Endothelial cell of umbilical vein (primary cell): Measurements from ENCODE around the gene HECTD1.

Experiments used
- EZH2 ChIP-seq: IDR thresholded peaks from 2 replicates; pipeline ENCODE4 v1.6.1; 2012; ENCODE audit warnings: borderline replicate concordance, low read depth, mild to moderate bottlenecking, moderate library complexity, low read length, inconsistent platforms; ENCODE audit not compliant: severe bottlenecking
- FOS ChIP-seq: IDR thresholded peaks from 2 replicates; pipeline ENCODE4 v1.6.1; 2011; ENCODE audit warnings: mild to moderate bottlenecking, low read length, moderate library complexity, borderline replicate concordance; ENCODE audit not compliant: insufficient read depth
- GATA2 ChIP-seq: IDR thresholded peaks from 2 replicates; pipeline ENCODE4 v1.7.0; 2011; ENCODE audit warnings: low read depth, mild to moderate bottlenecking, moderate library complexity, mixed read lengths, low read length; ENCODE audit not compliant: insufficient read length, insufficient read depth
- MYC ChIP-seq: IDR thresholded peaks from one replicate; pipeline ENCODE4 v1.6.1; 2011; ENCODE audit warnings: mild to moderate bottlenecking, low read depth, low read length
- POLR2A ChIP-seq: IDR thresholded peaks from 2 replicates; pipeline ENCODE4 v1.6.1; 2012; ENCODE audit warnings: low read depth, mild to moderate bottlenecking, control low read depth, low read length
- POLR2AphosphoS5 ChIP-seq: IDR thresholded peaks from 2 replicates; pipeline ENCODE4 v1.6.1; 2012; ENCODE audit warnings: low read depth, mild to moderate bottlenecking, control low read depth, low read length, moderate library complexity; ENCODE audit not compliant: insufficient read depth
- TF ChIP-seq, protein P1 (sequence below), 2 donors: IDR thresholded peaks; 1 replicate in 1 of 2; 2 replicates in 1 of 2; pipeline ENCODE4 v1.5.1; 2011; ENCODE audit warnings: low read length in 2 of 2, mild to moderate bottlenecking in 2 of 2, moderate library complexity in 2 of 2, control low read depth in 1 of 2, inconsistent platforms in 1 of 2, low read depth in 1 of 2; ENCODE audit not compliant: insufficient read depth in 1 of 2; ENCODE audit errors: extremely low read depth in 1 of 2
- TF ChIP-seq, protein P2 (sequence below): IDR thresholded peaks from 2 replicates; pipeline ENCODE4 v1.6.1; 2011; ENCODE audit not compliant: insufficient read depth, insufficient read length

DNA sequence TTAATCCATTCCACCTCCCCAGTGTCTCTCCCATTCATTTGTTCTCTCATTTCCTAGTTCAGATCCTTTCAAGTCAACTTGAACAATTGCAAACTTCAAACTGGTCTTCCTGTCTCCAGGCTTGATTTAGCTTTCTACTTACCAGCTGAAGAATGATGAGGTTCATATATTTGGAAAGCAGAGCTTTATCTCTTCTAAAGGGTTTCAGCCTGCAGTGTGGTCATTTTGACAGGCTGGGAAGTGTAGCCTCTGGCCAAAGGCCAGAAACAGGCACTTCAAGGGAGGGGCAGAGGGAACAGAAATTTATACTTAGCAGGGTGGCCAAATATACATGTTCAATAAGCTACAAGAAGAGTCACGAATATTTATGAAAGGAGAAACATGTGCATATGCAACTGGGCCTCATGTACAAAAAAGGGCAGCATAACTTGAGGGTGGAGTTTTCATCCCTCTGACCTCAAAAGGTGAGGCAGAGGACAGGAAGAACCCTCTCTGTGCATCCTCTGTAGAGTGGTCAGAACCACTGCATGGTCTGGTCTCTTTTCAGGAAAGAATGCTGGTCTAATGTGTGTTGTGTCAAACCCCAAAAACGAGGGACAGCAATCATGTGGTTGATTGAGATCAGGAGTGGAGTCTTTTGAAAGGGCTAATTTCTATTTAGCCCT, 34.0 kb upstream of the HECTD1 start:
- TF ChIP-seq, protein P1, sequence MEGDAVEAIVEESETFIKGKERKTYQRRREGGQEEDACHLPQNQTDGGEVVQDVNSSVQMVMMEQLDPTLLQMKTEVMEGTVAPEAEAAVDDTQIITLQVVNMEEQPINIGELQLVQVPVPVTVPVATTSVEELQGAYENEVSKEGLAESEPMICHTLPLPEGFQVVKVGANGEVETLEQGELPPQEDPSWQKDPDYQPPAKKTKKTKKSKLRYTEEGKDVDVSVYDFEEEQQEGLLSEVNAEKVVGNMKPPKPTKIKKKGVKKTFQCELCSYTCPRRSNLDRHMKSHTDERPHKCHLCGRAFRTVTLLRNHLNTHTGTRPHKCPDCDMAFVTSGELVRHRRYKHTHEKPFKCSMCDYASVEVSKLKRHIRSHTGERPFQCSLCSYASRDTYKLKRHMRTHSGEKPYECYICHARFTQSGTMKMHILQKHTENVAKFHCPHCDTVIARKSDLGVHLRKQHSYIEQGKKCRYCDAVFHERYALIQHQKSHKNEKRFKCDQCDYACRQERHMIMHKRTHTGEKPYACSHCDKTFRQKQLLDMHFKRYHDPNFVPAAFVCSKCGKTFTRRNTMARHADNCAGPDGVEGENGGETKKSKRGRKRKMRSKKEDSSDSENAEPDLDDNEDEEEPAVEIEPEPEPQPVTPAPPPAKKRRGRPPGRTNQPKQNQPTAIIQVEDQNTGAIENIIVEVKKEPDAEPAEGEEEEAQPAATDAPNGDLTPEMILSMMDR (IDR thresholded peaks at IDR 0.05; ENCODE audit: extremely low read depth in 1 of 2, insufficient read depth in 1 of 2, low read depth in 1 of 2, low read length in 2 of 2): no peak
- no peak for TF ChIP-seq EZH2
- no peak for TF ChIP-seq GATA2
- no peak for TF ChIP-seq POLR2AphosphoS5
- no peak for TF ChIP-seq MYC
- TF ChIP-seq, protein P2, sequence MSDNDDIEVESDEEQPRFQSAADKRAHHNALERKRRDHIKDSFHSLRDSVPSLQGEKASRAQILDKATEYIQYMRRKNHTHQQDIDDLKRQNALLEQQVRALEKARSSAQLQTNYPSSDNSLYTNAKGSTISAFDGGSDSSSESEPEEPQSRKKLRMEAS: no peak
- no peak for TF ChIP-seq POLR2A
- TF ChIP-seq FOS: no peak
